Lower lobe of right lung (tissue), 2 donors: ENCODE measurements around the gene LRTM1. TPM values are rescaled to one million over a fixed set of nuclear protein-coding genes. Genes with fewer than 3 reads are reported as not detected.

Experiments used
- ATAC-seq, 2 donors: fragments of 200-7000 bp; cut with Tn5 transposase; one replicate each; pipeline ENCODE4 v1.9.1; 2020 to 2022; ENCODE audit warnings: mild to moderate bottlenecking in 2 of 2, moderate library complexity in 2 of 2
- DNase-seq: peaks from one replicate; pipeline ENCODE4 v3.0.0-alpha.2; 2020
- H3K27ac ChIP-seq: fragments of 200-600 bp; one replicate; pipeline ENCODE4 v1.8.0; 2022
- H3K27me3 ChIP-seq: fragments of 200-600 bp; one replicate; pipeline ENCODE4 v1.8.0; 2022; ENCODE audit warnings: low read depth
- H3K36me3 ChIP-seq: fragments of 200-600 bp; one replicate; pipeline ENCODE4 v1.8.0; 2022; ENCODE audit warnings: mild to moderate bottlenecking
- H3K4me1 ChIP-seq: fragments of 200-600 bp; one replicate; pipeline ENCODE4 v1.8.0; 2022
- H3K4me3 ChIP-seq: fragments of 200-600 bp; one replicate; pipeline ENCODE4 v1.8.0; 2022; ENCODE audit warnings: mild to moderate bottlenecking
- H3K9me3 ChIP-seq: fragments of 200-600 bp; one replicate; pipeline ENCODE4 v1.8.0; 2022
- intact Hi-C: fragments of 100-400 bp; cut with DNase I; formaldehyde crosslinking; loops from one replicate; pipeline ENCODE4 v1.11.0; 2022
- total RNA-seq: library from RNA; stranded (reverse); fragmentation: NEBNext Ultra II Directional; extraction: Animal tissue kit (Norgen Biotek cat#: 25700); gene quantifications from one replicate; pipeline ENCODE4 v1.2.1, GENCODE V29; 2021
- TF ChIP-seq, protein P1 (sequence below): fragments of 200-600 bp; IDR thresholded peaks from one replicate; pipeline ENCODE4 v1.8.0; 2022; ENCODE audit warnings: antibody characterized with exemption, mild to moderate bottlenecking
- donor health status: DM: no; HTN: yes; CAD: no; lungs with severe emphysema.

LRTM1 gene
- total RNA-seq, 1 donor from 2014 or later, result not detected

DNA sequence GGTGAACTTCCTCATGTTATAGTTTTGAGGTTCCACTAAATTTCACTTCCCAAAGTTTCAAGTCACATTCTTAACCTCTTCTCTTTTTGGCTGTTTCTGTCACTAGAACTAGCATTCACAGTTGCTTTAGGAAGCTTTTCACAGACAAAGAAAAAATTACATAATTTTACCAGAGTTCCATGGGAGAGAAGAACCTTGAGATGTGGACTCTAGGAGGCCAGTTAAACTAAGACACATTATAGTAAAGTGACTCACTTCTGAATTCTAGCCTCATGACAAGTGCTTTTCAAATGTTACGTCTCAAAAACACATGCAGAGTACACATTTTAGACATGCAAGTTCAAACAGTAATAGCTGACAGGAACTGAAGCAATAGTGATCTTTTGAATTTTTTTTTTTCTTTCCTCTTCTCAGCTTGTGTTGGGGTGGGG, 39.9 kb upstream of the LRTM1 start:
- DNase-seq, result no peak
- no peak overlapping the region for H3K4me3 ChIP-seq
- no peaks in the 10 kb centered on the region for H3K36me3 ChIP-seq
- peak; percentile 67 to 72 for ATAC-seq
- H3K4me1 ChIP-seq, result peaks cover 14% of the 10 kb centered on the region
- TF ChIP-seq, protein P1, sequence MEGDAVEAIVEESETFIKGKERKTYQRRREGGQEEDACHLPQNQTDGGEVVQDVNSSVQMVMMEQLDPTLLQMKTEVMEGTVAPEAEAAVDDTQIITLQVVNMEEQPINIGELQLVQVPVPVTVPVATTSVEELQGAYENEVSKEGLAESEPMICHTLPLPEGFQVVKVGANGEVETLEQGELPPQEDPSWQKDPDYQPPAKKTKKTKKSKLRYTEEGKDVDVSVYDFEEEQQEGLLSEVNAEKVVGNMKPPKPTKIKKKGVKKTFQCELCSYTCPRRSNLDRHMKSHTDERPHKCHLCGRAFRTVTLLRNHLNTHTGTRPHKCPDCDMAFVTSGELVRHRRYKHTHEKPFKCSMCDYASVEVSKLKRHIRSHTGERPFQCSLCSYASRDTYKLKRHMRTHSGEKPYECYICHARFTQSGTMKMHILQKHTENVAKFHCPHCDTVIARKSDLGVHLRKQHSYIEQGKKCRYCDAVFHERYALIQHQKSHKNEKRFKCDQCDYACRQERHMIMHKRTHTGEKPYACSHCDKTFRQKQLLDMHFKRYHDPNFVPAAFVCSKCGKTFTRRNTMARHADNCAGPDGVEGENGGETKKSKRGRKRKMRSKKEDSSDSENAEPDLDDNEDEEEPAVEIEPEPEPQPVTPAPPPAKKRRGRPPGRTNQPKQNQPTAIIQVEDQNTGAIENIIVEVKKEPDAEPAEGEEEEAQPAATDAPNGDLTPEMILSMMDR, result no peak
- no peaks in the 10 kb centered on the region for H3K27me3 ChIP-seq
- intact Hi-C loops, result no loop called here
- no peaks in the 10 kb centered on the region for H3K9me3 ChIP-seq
- no peak overlapping the region for H3K27ac ChIP-seq

DNA sequence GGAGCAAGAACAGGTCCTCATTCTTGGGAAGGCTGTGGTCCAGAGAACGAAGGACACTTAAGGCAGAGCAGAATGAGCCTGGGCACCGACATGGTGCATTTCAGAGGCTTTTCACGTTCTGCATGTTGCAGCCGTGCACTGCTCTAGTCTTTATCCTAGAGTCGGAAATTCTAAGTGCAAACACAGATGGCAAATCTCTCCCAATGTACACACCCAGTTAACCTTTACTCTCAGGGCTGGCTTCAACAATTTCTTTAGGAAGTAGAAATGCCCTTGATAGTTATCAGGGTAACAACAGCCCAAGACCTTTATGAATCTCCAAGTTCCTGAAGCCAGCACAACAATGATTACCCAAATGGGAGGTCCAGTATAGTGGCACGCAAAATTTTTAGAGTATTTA, 39.1 kb upstream of the LRTM1 start:
- Histone ChIP-seq H3K27ac (no peak overlapping the region), H3K27me3 (no peaks in the 10 kb centered on the region), H3K36me3 (no peaks in the 10 kb centered on the region), H3K4me1 (peaks cover 14% of the 10 kb centered on the region), H3K9me3 (no peaks in the 10 kb centered on the region), H3K4me3 (no peak overlapping the region)
- TF ChIP-seq, protein P1, result no peak
- ATAC-seq, result no peak
- intact Hi-C loops, result no loop called here
- DNase-seq, result no peak

GRCh38 chr3:54965746-54966145, 37.9 kb upstream of the LRTM1 start:
- no peak overlapping the region for H3K27ac ChIP-seq
- intact Hi-C loops, result no loop called here
- TF ChIP-seq, protein P1, result no peak
- DNase-seq, result no peak
- no peaks in the 10 kb centered on the region for H3K36me3 ChIP-seq
- no peak overlapping the region for H3K4me3 ChIP-seq
- no peaks in the 10 kb centered on the region for H3K9me3 ChIP-seq
- ATAC-seq, result no peak
- H3K4me1 ChIP-seq, result peaks cover 14% of the 10 kb centered on the region
- H3K27me3 ChIP-seq, result no peaks in the 10 kb centered on the region

GRCh38 chr3:54964081-54964480, 36.2 kb upstream of the LRTM1 start:
- Histone ChIP-seq H3K36me3 (no peaks in the 10 kb centered on the region), H3K9me3 (no peaks in the 10 kb centered on the region), H3K27ac (no peak overlapping the region), H3K4me3 (no peak overlapping the region), H3K4me1 (peaks cover 14% of the 10 kb centered on the region), H3K27me3 (no peaks in the 10 kb centered on the region)
- ATAC-seq, result no peak
- TF ChIP-seq, protein P1, result no peak
- intact Hi-C loops, result no loop called here
- DNase-seq, result no peak

DNA sequence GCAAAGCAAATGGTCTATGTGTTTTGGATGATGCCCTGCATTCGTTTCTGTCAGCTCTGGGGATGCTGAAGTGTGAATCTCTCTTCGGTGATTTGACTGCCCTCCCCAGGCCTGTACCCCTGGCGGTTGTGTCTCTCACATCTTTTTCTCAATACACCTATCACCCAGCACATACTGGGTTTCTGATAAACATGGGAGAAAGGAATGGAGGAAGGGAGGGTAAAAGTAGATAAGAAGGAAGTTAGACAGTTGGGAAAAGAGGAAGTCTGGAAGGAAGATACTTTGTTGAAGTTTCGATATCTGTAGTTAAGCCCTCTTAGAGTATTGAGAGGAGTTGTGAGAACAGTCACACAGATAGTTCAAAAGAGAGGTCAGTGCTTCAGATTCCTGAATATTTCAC, 35.8 kb upstream of the LRTM1 start:
- no peak overlapping the region for H3K4me3 ChIP-seq
- no peaks in the 10 kb centered on the region for H3K27me3 ChIP-seq
- intact Hi-C loops, result no loop called here
- H3K27ac ChIP-seq, result no peak overlapping the region
- no peak for ATAC-seq
- H3K9me3 ChIP-seq, result no peaks in the 10 kb centered on the region
- TF ChIP-seq, protein P1, result no peak
- no peaks in the 10 kb centered on the region for H3K36me3 ChIP-seq
- H3K4me1 ChIP-seq, result peaks cover 13% of the 10 kb centered on the region
- DNase-seq, result no peak

DNA sequence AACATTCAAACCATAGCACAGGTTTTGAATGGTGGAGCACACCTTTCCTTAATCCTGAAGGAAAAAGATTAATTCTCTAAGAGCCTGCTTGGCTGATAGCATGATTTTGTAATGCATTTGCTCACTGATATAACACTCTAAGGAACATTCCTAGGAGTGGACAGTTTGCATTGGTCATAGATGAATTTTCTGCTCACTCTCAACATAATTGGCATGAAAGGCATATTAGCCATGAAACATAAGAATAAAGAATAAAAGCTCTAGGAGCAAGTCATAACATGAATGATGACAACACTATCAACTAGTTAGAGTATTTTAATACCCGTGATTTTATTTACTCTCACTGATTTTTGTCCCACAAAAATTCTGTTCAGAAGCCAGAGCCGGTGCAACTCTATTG, 34.3 kb upstream of the LRTM1 start:
- no peak overlapping the region for H3K27ac ChIP-seq
- DNase-seq (no peak), ATAC-seq (no peak)
- H3K36me3 ChIP-seq, result no peaks in the 10 kb centered on the region
- H3K4me1 ChIP-seq, result peaks cover 3% of the 10 kb centered on the region
- H3K4me3 ChIP-seq, result no peak overlapping the region
- no peaks in the 10 kb centered on the region for H3K27me3 ChIP-seq
- no peaks in the 10 kb centered on the region for H3K9me3 ChIP-seq
- intact Hi-C loops, result no loop called here
- TF ChIP-seq, protein P1, result no peak
